HFF-Myc (cell line): ENCODE data around the gene ZNF827.

Experiments used
- DNase-seq: peaks from one replicate; pipeline ENCODE4 v3.0.0-alpha.2; 2011; ENCODE audit warnings: low read depth; ENCODE audit errors: extremely low read depth
- H3K4me3 ChIP-seq: replicated peaks from 2 replicates; pipeline ENCODE4 v1.5.1; 2011; ENCODE audit warnings: low read depth, mild to moderate bottlenecking, control low read depth, low read length
- TF ChIP-seq, protein P1 (sequence below): IDR thresholded peaks from 2 replicates; pipeline ENCODE4 v1.5.1; 2012; ENCODE audit warnings: mild to moderate bottlenecking, low read depth, low read length, control low read depth; ENCODE audit errors: missing control alignments

ZNF827 gene

DNA sequence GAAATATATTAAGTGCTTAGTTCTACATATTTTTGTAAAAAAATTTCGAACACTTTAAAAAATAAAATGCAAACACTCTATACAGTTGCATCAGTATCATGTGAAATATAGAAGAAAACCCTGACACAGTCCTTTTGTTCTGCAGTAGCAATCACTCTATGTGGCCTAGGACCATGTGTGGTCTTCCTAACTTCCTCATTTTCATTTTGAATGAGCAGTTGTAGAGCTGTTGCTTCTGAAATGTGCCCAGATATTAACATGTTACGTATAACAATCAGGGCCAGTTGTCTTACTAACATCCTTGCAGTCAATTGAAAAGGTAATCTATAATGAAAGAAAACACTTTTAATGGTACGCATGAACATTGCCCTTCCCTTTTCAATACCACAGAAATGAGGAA, 107.9 kb downstream of the ZNF827 start:
- TF ChIP-seq, protein P1, sequence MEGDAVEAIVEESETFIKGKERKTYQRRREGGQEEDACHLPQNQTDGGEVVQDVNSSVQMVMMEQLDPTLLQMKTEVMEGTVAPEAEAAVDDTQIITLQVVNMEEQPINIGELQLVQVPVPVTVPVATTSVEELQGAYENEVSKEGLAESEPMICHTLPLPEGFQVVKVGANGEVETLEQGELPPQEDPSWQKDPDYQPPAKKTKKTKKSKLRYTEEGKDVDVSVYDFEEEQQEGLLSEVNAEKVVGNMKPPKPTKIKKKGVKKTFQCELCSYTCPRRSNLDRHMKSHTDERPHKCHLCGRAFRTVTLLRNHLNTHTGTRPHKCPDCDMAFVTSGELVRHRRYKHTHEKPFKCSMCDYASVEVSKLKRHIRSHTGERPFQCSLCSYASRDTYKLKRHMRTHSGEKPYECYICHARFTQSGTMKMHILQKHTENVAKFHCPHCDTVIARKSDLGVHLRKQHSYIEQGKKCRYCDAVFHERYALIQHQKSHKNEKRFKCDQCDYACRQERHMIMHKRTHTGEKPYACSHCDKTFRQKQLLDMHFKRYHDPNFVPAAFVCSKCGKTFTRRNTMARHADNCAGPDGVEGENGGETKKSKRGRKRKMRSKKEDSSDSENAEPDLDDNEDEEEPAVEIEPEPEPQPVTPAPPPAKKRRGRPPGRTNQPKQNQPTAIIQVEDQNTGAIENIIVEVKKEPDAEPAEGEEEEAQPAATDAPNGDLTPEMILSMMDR, result no peak
- DNase-seq, result no peak
- no peak overlapping the region for H3K4me3 ChIP-seq

DNA sequence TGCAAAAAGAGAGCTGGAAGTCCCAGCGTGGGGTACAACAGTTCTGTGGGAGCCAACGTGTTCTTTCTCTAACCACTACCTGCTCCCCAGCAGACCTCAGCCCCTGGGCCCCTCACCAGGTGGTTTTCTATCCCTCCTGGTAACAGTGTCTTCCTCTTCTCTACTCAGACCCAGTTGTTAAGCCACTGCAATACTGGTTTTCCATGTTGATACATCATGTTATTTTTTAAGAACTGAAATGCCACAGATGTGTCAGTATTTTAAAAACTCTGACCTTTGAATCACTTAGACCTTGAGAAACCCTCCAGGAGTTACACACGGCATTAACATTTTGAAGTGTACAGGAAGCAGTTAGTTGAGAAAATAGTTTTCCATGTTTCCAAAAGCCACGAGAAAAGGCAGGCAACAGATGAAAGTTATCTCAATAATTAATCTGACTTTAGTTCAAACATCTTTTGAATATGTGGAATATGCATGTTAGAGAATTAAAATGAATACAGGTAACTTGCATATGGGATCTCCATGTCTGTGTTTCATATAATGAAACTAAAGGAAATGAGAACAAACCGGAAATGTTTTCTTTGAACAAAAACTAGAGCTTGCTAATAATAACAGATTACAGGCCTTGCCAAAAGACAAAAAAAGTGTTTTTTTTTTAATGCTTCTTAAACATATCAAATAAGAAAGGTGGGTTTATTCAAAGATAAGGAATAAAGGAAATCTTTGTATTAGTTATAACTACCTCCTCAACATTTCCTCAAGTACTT, 108.8 kb downstream of the ZNF827 start:
- H3K4me3 ChIP-seq, result no peak overlapping the region
- DNase-seq, result no peak
- TF ChIP-seq, protein P1, result no peak

DNA sequence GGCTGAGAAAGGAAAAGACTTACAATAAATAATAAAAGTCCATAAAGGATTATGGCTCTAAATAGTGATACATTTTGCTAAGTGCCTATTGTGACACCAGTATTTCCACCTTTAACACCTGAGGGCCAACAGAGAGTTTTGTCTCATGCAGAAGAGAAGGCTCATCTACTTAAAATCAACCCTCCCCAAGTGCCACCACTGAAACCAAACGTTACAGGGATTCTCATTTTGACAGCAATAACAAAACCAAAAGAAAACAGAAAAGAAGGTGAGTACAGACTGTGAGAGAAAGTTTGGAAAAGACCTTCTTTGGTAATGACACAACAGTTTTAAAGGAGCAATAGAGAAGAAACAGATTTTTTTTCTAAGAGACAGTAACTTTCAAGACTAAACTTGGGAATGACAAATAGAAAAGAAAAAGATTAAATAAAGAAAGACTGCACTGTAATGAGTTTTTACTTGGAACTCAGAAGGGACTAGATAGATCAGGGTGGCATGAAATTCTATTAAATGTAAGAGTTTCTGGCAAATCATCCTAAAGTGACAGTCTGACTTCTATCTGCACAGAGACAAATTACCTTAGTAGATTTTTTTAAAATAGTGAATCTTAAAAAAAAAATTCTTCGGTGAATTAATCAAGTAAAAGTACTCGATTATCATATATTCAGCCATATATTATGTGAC, 109.7 kb downstream of the ZNF827 start:
- H3K4me3 ChIP-seq, result no peak overlapping the region
- DNase-seq, result no peak
- TF ChIP-seq, protein P1, result no peak

DNA sequence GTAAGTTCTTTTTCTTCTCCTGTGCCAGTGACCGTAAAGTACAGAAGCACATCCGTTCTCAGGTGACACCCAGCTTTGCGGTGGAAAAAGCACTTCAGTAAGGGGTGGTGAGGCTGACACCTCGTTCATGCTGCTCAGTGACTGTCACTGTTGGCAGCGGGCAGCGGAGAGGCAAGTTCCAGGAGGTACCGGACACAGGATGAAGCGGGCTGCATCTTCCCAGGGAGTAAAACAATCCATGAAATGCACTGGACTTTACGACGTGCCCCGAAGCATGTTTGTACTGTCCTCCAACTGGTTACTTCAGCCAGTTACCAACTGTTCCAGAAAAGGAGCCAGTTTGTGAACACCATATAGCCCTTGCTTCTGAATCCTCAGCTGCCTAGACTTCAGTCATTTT, 110.7 kb downstream of the ZNF827 start:
- no peak for DNase-seq
- TF ChIP-seq, protein P1, result no peak
- H3K4me3 ChIP-seq, result no peak overlapping the region

DNA sequence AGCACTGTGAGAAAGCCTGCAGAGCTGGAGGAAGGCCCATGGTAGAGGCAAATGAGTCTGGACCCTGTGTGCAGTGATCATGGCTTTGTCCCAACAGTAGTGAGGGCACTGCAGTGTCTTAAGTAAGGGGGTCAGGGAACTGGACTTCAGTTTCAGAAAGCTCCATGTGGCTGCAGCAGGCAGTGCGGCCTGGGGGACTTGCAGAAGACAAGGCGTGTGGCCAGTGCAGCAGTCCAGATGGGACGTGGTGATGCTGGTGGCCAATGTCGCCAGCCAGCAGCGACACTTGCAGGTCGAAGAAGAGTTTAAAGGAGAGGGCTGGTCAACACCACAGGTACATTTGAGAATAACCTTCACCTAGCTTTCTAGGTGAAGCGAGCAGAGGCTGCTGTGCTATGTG, 113.4 kb downstream of the ZNF827 start:
- TF ChIP-seq, protein P1, result no peak
- no peak for DNase-seq
- no peak overlapping the region for H3K4me3 ChIP-seq

DNA sequence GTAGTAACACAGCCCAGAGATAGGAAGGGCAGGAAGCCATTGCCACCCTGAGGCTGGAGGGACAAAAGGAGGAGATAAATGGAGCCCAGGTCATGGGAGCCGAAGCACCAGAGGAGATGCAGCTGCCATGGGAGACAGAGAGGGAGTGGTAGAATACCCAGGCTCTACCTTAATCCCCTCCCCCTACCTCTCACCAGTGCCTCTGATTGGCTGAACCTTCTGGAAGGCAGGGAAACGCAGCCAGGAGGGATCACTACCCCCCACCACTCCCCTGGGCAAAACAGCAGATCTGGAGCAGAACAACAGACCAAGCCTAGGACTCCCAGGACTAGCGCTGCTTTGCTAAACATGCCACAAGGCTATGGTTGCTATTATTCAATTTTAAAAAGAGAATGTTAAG, 114.2 kb downstream of the ZNF827 start:
- TF ChIP-seq, protein P1, result no peak
- H3K4me3 ChIP-seq, result no peak overlapping the region
- no peak for DNase-seq

DNA sequence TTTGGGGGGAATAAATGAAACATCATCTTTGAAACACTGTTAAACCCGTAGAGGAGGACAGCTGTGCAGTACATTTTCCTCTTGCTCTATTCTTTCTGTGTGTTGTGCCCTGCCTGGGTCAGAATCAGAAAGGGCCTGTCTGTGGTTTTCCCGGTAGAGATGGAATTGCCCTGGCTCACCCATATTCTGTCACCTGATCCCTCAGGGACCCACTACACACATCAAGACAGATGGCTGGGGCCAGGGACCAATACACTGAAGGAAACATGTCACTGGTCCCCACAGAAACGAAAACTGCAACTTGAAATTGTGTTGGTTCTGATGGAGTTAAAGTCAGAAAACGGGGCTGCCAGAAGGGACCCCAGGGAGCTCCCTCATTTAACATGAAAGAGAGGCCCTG, 114.9 kb downstream of the ZNF827 start:
- no peak overlapping the region for H3K4me3 ChIP-seq
- no peak for DNase-seq
- TF ChIP-seq, protein P1, result no peak
